ENCODE results near the gene GTF2F2. TPM values are rescaled to one million over a fixed set of nuclear protein-coding genes. Genes with fewer than 3 reads are reported as not detected.
A peak's percentile ranks its signal among the peaks of the same experiment; 100 is the strongest.

GTF2F2 gene
- total and polyA plus RNA-seq, 8 donors, result 15.5 to 26.7 (median 23.8) TPM

- intact Hi-C loops (cut with DNase I), result no loop called here
- ATAC-seq (no peak), DNase-seq (no peak)
These were observed 80.5 kb downstream of the GTF2F2 start, which contains the start of gene KCTD4 for GRCh38 chr13:45200701-45201232. KCTD4 (minus strand) TSS chr13:45201045; CDS start chr13:45194567, 6,478 bp downstream.

GRCh38 chr13:45205124-45205523 is 84.8 kb downstream of the GTF2F2 start:
- no peaks in the 10 kb centered on the region for H3K27me3 ChIP-seq

More at GRCh38 chr13:45200701-45201232, 80.5 kb downstream of the GTF2F2 start, which contains the start of gene KCTD4:
- H3K36me3 ChIP-seq, result no peaks in the 10 kb centered on the region
- H3K27ac ChIP-seq, result no peak within 1 kb of the TSS
- H3K27me3 ChIP-seq, result no peaks in the 10 kb centered on the region
- peaks cover 5 to 7% of the 10 kb centered on the region in 2 donors for H3K4me1 ChIP-seq
- no peaks in the 10 kb centered on the region for H3K9me3 ChIP-seq
- TF ChIP-seq CTCF (IDR thresholded peaks at IDR 0.05), result no peak
- H3K4me3 ChIP-seq, result no peak within 1 kb of the TSS

GRCh38 chr13:45206340-45206739 is 86.0 kb downstream of the GTF2F2 start:
- H3K36me3 ChIP-seq, result no peaks in the 10 kb centered on the region
- intact Hi-C loops (cut with DNase I), result no loop called here
- TF ChIP-seq CTCF (IDR thresholded peaks at IDR 0.05), result no peak
- no peak overlapping the region for H3K4me3 ChIP-seq
- no peaks in the 10 kb centered on the region for H3K27me3 ChIP-seq
- H3K27ac ChIP-seq, result peak overlapping the region; percentile 29 to 83
- H3K4me1 ChIP-seq, result peaks cover 4 to 8% of the 10 kb centered on the region in 2 donors
- no peaks in the 10 kb centered on the region for H3K9me3 ChIP-seq
- no peak for DNase-seq
- peak; percentile 73 for ATAC-seq

More at GRCh38 chr13:45205124-45205523, 84.8 kb downstream of the GTF2F2 start:
- ATAC-seq (no peak), DNase-seq (no peak)
- peaks cover 4 to 8% of the 10 kb centered on the region in 2 donors for H3K4me1 ChIP-seq
- TF ChIP-seq CTCF (IDR thresholded peaks at IDR 0.05), result no peak
- no peak overlapping the region for H3K4me3 ChIP-seq
- H3K27ac ChIP-seq, result no peak overlapping the region
- H3K9me3 ChIP-seq, result no peaks in the 10 kb centered on the region
- no peaks in the 10 kb centered on the region for H3K36me3 ChIP-seq
- intact Hi-C loops (cut with DNase I), result no loop called here

GRCh38 chr13:45207319-45207718 is 87.0 kb downstream of the GTF2F2 start:
- intact Hi-C loops (cut with DNase I), result no loop called here
- H3K36me3 ChIP-seq, result no peaks in the 10 kb centered on the region
- no peaks in the 10 kb centered on the region for H3K27me3 ChIP-seq
- no peak for TF ChIP-seq CTCF (IDR thresholded peaks at IDR 0.05)
- DNase-seq, result no peak
- ATAC-seq, result no peak
- no peak overlapping the region for H3K27ac ChIP-seq
- no peak overlapping the region for H3K4me3 ChIP-seq
- H3K4me1 ChIP-seq, result peaks cover 4 to 8% of the 10 kb centered on the region in 2 donors
- no peaks in the 10 kb centered on the region for H3K9me3 ChIP-seq

- no peak for DNase-seq
- Histone ChIP-seq H3K36me3 (no peaks in the 10 kb centered on the region), H3K9me3 (no peaks in the 10 kb centered on the region), H3K27ac (no peak overlapping the region), H3K27me3 (no peaks in the 10 kb centered on the region), H3K4me1 (peaks cover 4 to 8% of the 10 kb centered on the region in 2 donors), H3K4me3 (no peak overlapping the region)
- no peak for ATAC-seq
- intact Hi-C loops (cut with DNase I), result no loop called here
- TF ChIP-seq CTCF (IDR thresholded peaks at IDR 0.05), result no peak
These were observed 87.8 kb downstream of the GTF2F2 start for GRCh38 chr13:45208132-45208531.

All from left lung (tissue), 10 donors.